BLaER1 (cell line): ENCODE data around the gene SCPEP1.

Experiments used
- H3K27ac ChIP-seq: shearing (Covaris generic); formaldehyde crosslinking; 2 replicates; pipeline ENCODE4 v1.8.1; 2022
- H3K27me3 ChIP-seq: shearing (Covaris generic); formaldehyde crosslinking; 2 replicates; pipeline ENCODE4 v1.8.1; 2022
- H3K36me3 ChIP-seq: shearing (Covaris generic); formaldehyde crosslinking; 2 replicates; pipeline ENCODE4 v1.8.1; 2022
- H3K4me1 ChIP-seq: shearing (Covaris generic); formaldehyde crosslinking; 2 replicates; pipeline ENCODE4 v1.8.1; 2022
- H3K4me2 ChIP-seq: shearing (Covaris generic); formaldehyde crosslinking; 2 replicates; pipeline ENCODE4 v1.8.1; 2022
- H3K4me3 ChIP-seq: shearing (Covaris generic); formaldehyde crosslinking; 2 replicates; pipeline ENCODE4 v1.8.1; 2022
- H3K9ac ChIP-seq: shearing (Covaris generic); formaldehyde crosslinking; 2 replicates; pipeline ENCODE4 v1.8.1; 2022
- H3K9me3 ChIP-seq: shearing (Covaris generic); formaldehyde crosslinking; 2 replicates; pipeline ENCODE4 v1.8.1; 2022
- H4K20me1 ChIP-seq: shearing (Covaris generic); formaldehyde crosslinking; 2 replicates; pipeline ENCODE4 v1.8.1; 2022
- Cebpa-rat ChIP-seq: shearing (Covaris generic); IDR thresholded peaks from 2 replicates; pipeline ENCODE4 v1.8.1; 2022

Gene SCPEP1

DNA sequence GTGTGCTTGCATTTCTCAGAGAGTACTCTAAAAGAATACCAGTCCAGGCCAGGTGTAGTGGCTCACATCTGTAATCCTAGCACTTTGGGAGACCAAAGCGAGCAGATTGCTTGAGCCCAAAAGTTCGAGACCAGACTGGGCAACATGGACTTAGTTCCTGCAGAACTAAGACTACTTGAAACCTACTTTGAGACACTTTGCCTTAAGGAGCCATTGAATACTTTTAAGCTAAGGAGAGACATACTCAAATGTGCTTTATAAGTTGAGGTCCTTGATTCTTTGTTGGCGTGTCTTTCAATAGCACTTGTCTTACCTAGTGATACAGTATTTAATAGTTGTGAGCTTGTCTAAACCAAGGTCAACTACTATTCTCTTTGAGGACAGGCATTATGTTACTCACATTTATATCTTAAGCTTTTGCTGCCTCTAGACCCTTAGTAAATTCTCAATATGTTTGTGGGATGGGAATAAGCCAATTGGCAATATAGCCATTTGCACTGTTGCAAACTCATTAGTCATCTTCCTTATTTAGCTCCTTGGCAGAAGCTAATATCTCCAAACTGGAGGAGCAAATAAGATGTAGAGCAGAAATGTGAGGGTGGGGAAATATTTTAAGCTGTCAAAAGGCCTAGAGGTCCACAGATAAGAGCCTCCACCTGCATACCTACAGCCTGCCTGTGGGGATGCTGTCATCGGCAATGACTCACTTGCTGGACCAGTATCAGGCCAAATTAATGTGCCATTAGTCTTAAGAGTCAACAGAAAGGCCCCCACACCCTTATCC lies 16.3 kb downstream of the SCPEP1 start:
- Histone ChIP-seq H3K4me1 (0 out of 2 replicates have a peak, but pooled peaks cover 8% of the 10 kb centered on the region), H3K9ac (no peak overlapping the region), H3K27me3 (no peaks in the 10 kb centered on the region), H4K20me1 (no peaks in the 10 kb centered on the region), H3K4me3 (no peak overlapping the region), H3K36me3 (peaks cover 99% of the 10 kb centered on the region), H3K4me2 (no peak overlapping the region), H3K27ac (no peak overlapping the region), H3K9me3 (peaks cover under 1% of the 10 kb centered on the region; the same call in 1 of the 2 replicates)
- no peak for TF ChIP-seq Cebpa-rat

DNA sequence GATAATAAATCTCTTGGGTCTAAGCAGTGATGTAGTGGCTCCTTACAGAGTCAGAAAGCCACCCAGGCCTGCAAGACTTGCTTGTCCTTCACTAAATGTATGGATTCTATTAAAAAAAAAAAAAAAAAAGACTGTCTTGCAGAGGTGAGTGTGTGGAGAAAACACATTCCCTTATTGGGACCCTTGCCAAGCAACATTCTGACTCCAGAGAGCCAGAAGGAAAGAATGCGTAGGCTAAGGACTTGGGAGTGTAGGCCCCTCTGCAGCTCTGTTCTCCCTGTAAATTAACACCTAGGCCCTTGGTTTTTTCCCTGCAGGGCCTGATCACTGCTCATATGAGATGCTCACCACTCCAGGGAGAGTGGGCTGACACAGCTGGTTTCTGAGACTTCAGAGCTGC lies 17.8 kb downstream of the SCPEP1 start:
- Histone ChIP-seq H3K9ac (no peak overlapping the region), H3K4me1 (0 out of 2 replicates have a peak, but pooled peaks cover 8% of the 10 kb centered on the region), H3K4me2 (no peak overlapping the region), H4K20me1 (no peaks in the 10 kb centered on the region), H3K27ac (no peak overlapping the region), H3K9me3 (no peaks in the 10 kb centered on the region), H3K27me3 (no peaks in the 10 kb centered on the region), H3K4me3 (no peak overlapping the region), H3K36me3 (peaks cover 100% of the 10 kb centered on the region)
- TF ChIP-seq Cebpa-rat, result no peak

DNA sequence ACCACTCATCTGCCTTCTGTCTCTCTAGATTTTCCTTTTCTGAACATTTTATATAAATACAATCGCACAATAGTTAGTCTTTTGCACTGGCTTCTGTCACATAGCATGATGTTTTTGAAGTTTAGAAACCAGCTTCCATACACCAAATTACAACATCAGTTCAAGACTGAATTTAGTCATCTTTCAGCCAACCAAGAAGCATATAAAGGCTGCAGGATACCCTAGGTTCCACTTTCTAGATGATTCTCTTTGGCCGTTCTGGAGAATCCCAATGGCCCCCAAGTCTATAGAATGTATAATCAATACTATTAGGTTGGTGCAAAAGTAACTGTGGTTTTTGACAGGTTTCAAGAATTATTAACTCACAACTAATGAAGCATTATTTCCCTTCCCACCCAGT lies 19.4 kb downstream of the SCPEP1 start:
- Histone ChIP-seq H3K27me3 (no peaks in the 10 kb centered on the region), H3K27ac (no peak overlapping the region)

DNA sequence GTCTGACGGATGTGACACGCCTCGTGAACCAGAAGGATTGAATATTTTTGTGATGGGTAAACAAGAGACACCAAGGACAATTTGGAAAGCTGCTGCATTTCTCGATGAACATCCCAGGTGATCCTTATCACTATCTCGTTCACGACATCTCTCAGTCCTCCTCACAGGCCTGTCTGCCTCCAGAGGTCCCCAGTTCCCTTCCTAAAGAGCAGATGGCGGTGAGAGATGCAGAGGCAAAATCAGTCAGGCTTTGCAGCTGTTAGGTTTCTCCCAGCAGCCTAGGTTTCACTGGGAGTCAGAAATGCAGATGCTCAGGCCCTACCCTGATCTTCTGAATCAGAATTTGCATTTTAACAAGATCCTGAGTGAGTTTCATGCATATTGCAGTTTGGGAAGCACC lies 23.6 kb downstream of the SCPEP1 start:
- peak overlapping the region; percentile 90 for H3K27ac ChIP-seq
- no peak for TF ChIP-seq Cebpa-rat
- peak overlapping the region; percentile 52; the same call in 1 of the 2 replicates for H3K9ac ChIP-seq
- peaks cover 62% of the 10 kb centered on the region for H3K4me1 ChIP-seq
- H3K27me3 ChIP-seq, result no peaks in the 10 kb centered on the region
- peak overlapping the region; percentile 82 for H3K4me2 ChIP-seq
- H3K9me3 ChIP-seq, result no peaks in the 10 kb centered on the region
- no peak overlapping the region for H3K4me3 ChIP-seq
- H4K20me1 ChIP-seq, result no peaks in the 10 kb centered on the region
- H3K36me3 ChIP-seq, result peaks cover 66% of the 10 kb centered on the region

More for the DNA sequence above, 19.4 kb downstream of the SCPEP1 start:
- Histone ChIP-seq H3K4me3 (no peak overlapping the region), H3K4me1 (peaks cover 20% of the 10 kb centered on the region), H3K9ac (no peak overlapping the region), H3K4me2 (no peak overlapping the region), H4K20me1 (no peaks in the 10 kb centered on the region), H3K36me3 (peaks cover 100% of the 10 kb centered on the region), H3K9me3 (no peaks in the 10 kb centered on the region)
- TF ChIP-seq Cebpa-rat, result no peak

DNA sequence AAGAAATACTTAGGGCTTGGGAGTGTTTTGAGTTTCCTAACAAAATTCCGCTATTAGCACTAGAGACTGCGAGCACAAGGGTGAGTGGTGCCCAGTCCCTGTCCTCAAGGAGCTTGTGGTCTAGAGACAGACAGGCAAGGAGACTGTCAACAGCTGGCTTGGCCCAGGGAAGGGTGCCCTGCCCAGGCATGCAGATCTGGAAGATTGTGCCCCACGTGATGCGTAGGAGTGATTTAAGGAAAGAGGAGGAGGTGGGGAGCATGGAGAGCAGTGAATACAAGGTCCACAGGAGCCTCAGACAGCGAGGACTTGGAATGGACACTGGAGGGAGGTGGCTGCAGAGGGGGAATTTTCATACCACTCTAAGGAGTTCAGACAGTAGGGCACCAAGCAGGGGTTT lies 25.0 kb downstream of the SCPEP1 start:
- TF ChIP-seq Cebpa-rat, result no peak
- H3K4me2 ChIP-seq, result peak overlapping the region; percentile 82
- peaks cover 64% of the 10 kb centered on the region for H3K36me3 ChIP-seq
- no peak overlapping the region for H3K4me3 ChIP-seq
- H3K27me3 ChIP-seq, result no peaks in the 10 kb centered on the region
- peak overlapping the region; percentile 90 for H3K27ac ChIP-seq
- no peaks in the 10 kb centered on the region for H4K20me1 ChIP-seq
- no peaks in the 10 kb centered on the region for H3K9me3 ChIP-seq
- H3K4me1 ChIP-seq, result peaks cover 72% of the 10 kb centered on the region
- H3K9ac ChIP-seq, result peak overlapping the region; percentile 25; the same call in 1 of the 2 replicates

DNA sequence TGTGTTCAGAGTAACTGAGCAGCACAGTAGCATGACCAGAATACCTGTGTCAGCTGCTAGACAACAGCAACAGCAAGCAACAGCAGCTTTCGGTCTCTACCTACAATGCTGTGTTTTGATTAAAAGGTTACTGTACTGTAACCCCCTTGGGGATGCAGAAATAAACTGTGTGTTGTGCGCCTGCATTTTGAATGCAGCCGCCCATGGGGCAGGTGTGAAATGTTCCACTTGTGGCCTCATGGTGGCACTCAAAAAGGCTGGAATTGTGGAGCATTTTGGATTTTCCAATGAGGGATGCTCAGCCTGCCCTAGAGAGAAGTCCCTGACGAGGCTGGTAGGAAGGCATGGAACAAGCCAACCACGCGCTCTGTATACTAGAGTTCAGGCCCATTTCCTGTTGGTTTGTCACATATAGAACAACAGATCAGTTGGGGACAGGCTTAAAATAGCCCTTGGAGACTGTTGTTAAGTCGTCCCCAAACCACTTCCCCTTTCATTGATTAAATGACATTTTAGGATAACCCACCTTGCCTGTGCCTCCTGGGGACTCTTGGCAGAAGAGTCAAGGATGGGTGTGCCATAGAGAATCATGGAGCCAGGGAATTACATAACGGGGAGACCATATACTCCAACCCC lies 27.1 kb downstream of the SCPEP1 start:
- H3K9ac ChIP-seq, result peak overlapping the region; percentile 77
- no peaks in the 10 kb centered on the region for H3K9me3 ChIP-seq
- peak overlapping the region; percentile 30 for H3K4me3 ChIP-seq
- H3K27ac ChIP-seq, result peak overlapping the region; percentile 90
- peaks cover 52% of the 10 kb centered on the region for H3K36me3 ChIP-seq
- peaks cover 93% of the 10 kb centered on the region for H3K4me1 ChIP-seq
- no peak for TF ChIP-seq Cebpa-rat
- H4K20me1 ChIP-seq, result no peaks in the 10 kb centered on the region
- peak overlapping the region; percentile 82 for H3K4me2 ChIP-seq
- H3K27me3 ChIP-seq, result no peaks in the 10 kb centered on the region

DNA sequence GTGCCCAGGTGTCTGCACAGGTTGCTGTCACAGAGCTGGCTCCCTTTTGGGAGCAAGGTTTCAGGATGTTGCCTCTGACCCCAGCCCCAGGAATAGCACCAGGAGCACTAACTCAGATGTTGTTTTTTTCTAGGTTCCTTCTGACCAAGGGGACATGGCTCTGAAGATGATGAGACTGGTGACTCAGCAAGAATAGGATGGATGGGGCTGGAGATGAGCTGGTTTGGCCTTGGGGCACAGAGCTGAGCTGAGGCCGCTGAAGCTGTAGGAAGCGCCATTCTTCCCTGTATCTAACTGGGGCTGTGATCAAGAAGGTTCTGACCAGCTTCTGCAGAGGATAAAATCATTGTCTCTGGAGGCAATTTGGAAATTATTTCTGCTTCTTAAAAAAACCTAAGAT lies 28.1 kb downstream of the SCPEP1 start:
- Histone ChIP-seq H3K9me3 (no peaks in the 10 kb centered on the region), H3K27me3 (no peaks in the 10 kb centered on the region), H3K27ac (peak overlapping the region; percentile 90), H3K4me3 (no peak overlapping the region), H3K4me2 (peak overlapping the region; percentile 82), H4K20me1 (no peaks in the 10 kb centered on the region), H3K4me1 (peaks cover 100% of the 10 kb centered on the region), H3K9ac (peak overlapping the region; percentile 77), H3K36me3 (peaks cover 42% of the 10 kb centered on the region)
- TF ChIP-seq Cebpa-rat, result no peak

DNA sequence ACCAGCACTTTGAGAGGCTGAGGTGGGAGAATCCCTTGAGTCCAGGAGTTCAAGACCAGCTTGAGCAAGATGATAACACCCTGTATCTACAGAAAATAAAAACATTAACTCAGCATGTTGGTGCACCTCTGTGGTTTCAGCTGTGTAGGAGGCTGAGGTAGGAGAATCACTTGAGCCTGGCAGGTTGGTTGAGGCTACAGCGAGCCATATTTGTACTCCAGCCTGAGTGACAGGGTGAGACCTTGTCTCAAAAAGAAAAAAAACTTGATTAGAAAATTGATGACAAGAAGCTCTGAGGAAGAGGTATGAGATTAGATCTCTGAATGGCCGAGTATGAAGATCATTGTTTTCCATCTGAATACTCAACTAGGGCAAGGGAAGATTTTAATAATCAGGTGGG lies 31.0 kb downstream of the SCPEP1 start:
- Histone ChIP-seq H4K20me1 (no peaks in the 10 kb centered on the region), H3K4me2 (peak overlapping the region; percentile 70), H3K27ac (peak overlapping the region; percentile 60), H3K9me3 (no peaks in the 10 kb centered on the region), H3K4me1 (peaks cover 79% of the 10 kb centered on the region), H3K36me3 (peaks cover 21% of the 10 kb centered on the region; the same call in 1 of the 2 replicates), H3K27me3 (no peaks in the 10 kb centered on the region; the same call in 1 of the 2 replicates), H3K9ac (no peak overlapping the region), H3K4me3 (no peak overlapping the region)
- no peak for TF ChIP-seq Cebpa-rat

DNA sequence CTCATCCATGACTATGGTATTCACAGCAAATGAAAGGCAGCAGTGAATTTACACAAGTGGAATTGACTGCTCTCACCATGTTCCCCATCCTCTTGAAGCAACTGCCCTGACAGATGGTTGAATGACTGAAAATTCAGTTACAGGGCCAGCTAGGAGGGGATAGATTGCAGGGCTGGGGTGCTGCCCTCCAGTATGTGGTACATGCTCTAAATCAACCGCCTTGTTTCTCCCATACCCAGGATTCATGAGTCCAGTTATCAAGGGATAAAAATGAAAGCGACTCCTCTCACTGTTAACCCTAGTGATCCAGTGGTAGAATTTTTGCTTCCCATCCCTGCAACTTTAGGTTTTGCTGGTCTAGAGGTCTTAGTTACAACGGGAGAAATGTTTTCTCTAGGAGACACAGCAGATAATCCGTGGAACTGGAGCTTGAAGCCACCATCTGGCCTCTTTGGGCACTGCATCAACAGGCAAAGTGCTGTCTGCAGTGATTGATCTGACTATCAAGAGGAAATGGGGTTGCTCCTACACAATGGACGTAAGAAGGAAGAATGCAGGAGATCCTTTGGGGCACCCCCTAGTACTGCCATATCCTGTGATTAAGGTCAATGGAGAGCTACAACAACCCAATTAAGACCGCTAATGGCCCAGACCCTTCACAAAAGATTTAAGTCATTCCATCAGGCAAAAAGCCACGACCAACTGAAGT lies 32.0 kb downstream of the SCPEP1 start:
- H3K4me3 ChIP-seq, result no peak overlapping the region
- TF ChIP-seq Cebpa-rat, result no peak
- H3K9me3 ChIP-seq, result no peaks in the 10 kb centered on the region
- H4K20me1 ChIP-seq, result no peaks in the 10 kb centered on the region
- H3K4me2 ChIP-seq, result peak overlapping the region; percentile 70
- no peaks in the 10 kb centered on the region; the same call in 1 of the 2 replicates for H3K27me3 ChIP-seq
- H3K9ac ChIP-seq, result peak overlapping the region; percentile 31; the same call in 1 of the 2 replicates
- peaks cover 21% of the 10 kb centered on the region; the same call in 1 of the 2 replicates for H3K36me3 ChIP-seq
- H3K27ac ChIP-seq, result peak overlapping the region; percentile 60; the same call in 1 of the 2 replicates
- peaks cover 70% of the 10 kb centered on the region for H3K4me1 ChIP-seq
